HCT116 (cell line): ENCODE results near the gene MSH6. TPM values are rescaled to one million over a fixed set of nuclear protein-coding genes. Genes with fewer than 3 reads are reported as not detected.

Source experiments
- ATAC-seq: fragments of 200-7000 bp; cut with Tn5 transposase; 2 replicates; pipeline ENCODE4 v1.9.1; 2020; ENCODE audit warnings: mild to moderate bottlenecking, moderate library complexity
- BruUV-seq: library from RNA; stranded (reverse); fragments of 400-500 nt; replicated peaks from 2 replicates; lab custom pipeline; 2021; lab: Mats Ljungman, UMichigan
- CTCF ChIA-PET: fragments of 300-600 bp; sonication (Branson Sonifier 250); formaldehyde crosslinking; loops from one replicate; lab custom pipeline; 2021; ENCODE audit warnings: antibody characterized with exemption; lab: Charles Lee
- POLR2A ChIA-PET: fragments of 300-600, 350-600 bp; sonication (Branson Sonifier 250); formaldehyde crosslinking; loops from one replicate; lab custom pipeline; 2021; ENCODE audit warnings: antibody characterized with exemption; lab: Charles Lee
- RAD21 ChIA-PET, 2 experiments: fragments of 300-600 bp; sonication (Branson Sonifier 250); formaldehyde crosslinking; loops; one replicate each; lab custom pipeline; 2023; ENCODE audit warnings: low total read pairs in 2 of 2; ENCODE audit not compliant: uncharacterized antibody in 2 of 2, unreplicated experiment in 2 of 2, low non-redundant PET in 1 of 2; lab: Charles Lee
- DNase-seq: peaks from one replicate; pipeline ENCODE4 v3.0.0-alpha.2; 2010; ENCODE audit warnings: low read depth, low spot score
- H2AFZ ChIP-seq: fragments of 200-600 bp; shearing (Covaris generic), sonication (generic); 2 replicates; pipeline ENCODE4 v1.6.1; 2017; ENCODE audit warnings: low read depth, mixed run types, mixed read lengths, antibody characterized with exemption, low read length; ENCODE audit not compliant: poor library complexity, severe bottlenecking
- H3K27ac ChIP-seq: 2 replicates; pipeline ENCODE4 v1.5.1; 2012; ENCODE audit warnings: low read depth, low read length
- H3K27me3 ChIP-seq: fragments of 200-600 bp; sonication (generic); 2 replicates; pipeline ENCODE4 v1.6.1; 2016; ENCODE audit warnings: mixed run types, low read length, mixed read lengths; ENCODE audit not compliant: insufficient read depth
- H3K36me3 ChIP-seq, 2 experiments: fragments of 200-500 bp in 1 of 2; fragments of 200-600 bp in 1 of 2; sonication (Bioruptor generic) in 1 of 2; sonication (generic) in 1 of 2; 2 replicates each; pipeline versions ENCODE4 v1.5.1 to v1.6.1; 2014 to 2016; ENCODE audit warnings: low read length in 2 of 2, inconsistent platforms in 1 of 2, mixed read lengths in 1 of 2, mixed run types in 1 of 2; ENCODE audit not compliant: insufficient read depth in 2 of 2, control insufficient read depth in 1 of 2
- H3K4me1 ChIP-seq, 2 experiments: fragments of 200-600 bp in 1 of 2; sonication (generic) in 1 of 2; 2 replicates each; pipeline versions ENCODE4 v1.5.1 to v1.6.1; 2012 to 2017; ENCODE audit warnings: low read length in 2 of 2, inconsistent platforms in 1 of 2, mild to moderate bottlenecking in 1 of 2, mixed read lengths in 1 of 2, mixed run types in 1 of 2, moderate library complexity in 1 of 2; ENCODE audit not compliant: insufficient read depth in 2 of 2, control insufficient read depth in 1 of 2
- H3K4me2 ChIP-seq: fragments of 200-600 bp; sonication (generic); 2 replicates; pipeline ENCODE4 v1.6.1; 2017; ENCODE audit warnings: mixed run types, low read length, mixed read lengths
- H3K4me3 ChIP-seq, 2 experiments: fragments of 200-600 bp in 1 of 2; sonication (generic) in 1 of 2; replicated peaks in 1 of 2; 2 replicates each; pipeline ENCODE4 v1.5.1; 2011 to 2016; ENCODE audit warnings: low read length in 2 of 2, control low read depth in 1 of 2, low read depth in 1 of 2, mild to moderate bottlenecking in 1 of 2, mixed read lengths in 1 of 2, mixed run types in 1 of 2
- H3K79me2 ChIP-seq: fragments of 200-600 bp; sonication (generic); 2 replicates; pipeline ENCODE4 v1.6.1; 2017; ENCODE audit warnings: mild to moderate bottlenecking, mixed run types, low read length, moderate library complexity, mixed read lengths; ENCODE audit not compliant: insufficient read depth
- H3K9ac ChIP-seq: fragments of 200-600 bp; sonication (generic); 2 replicates; pipeline ENCODE4 v1.6.1; 2016; ENCODE audit warnings: low read length, mixed read lengths
- H3K9me2 ChIP-seq: fragments of 200-600 bp; sonication (generic), shearing (Covaris generic); 2 replicates; pipeline ENCODE4 v1.6.1; 2017; ENCODE audit warnings: mixed run types, mild to moderate bottlenecking, moderate library complexity; ENCODE audit not compliant: insufficient read depth
- H3K9me3 ChIP-seq, 2 experiments: fragments of 200-500 bp in 1 of 2; fragments of 200-600 bp in 1 of 2; sonication (Bioruptor generic) in 1 of 2; sonication (generic) in 1 of 2; 2 replicates each; pipeline ENCODE4 v1.6.1; 2014 to 2017; ENCODE audit warnings: low read length in 2 of 2, mixed read lengths in 2 of 2, inconsistent platforms in 1 of 2, low read depth in 1 of 2, mild to moderate bottlenecking in 1 of 2, mixed run types in 1 of 2, moderate library complexity in 1 of 2; ENCODE audit not compliant: control insufficient read depth in 1 of 2, insufficient read depth in 1 of 2
- H4K20me1 ChIP-seq: fragments of 200-600 bp; sonication (generic), shearing (Covaris generic); 2 replicates; pipeline ENCODE4 v1.6.1; 2017; ENCODE audit warnings: mixed run types, mild to moderate bottlenecking, moderate library complexity; ENCODE audit not compliant: insufficient read depth
- JUND ChIP-seq: IDR thresholded peaks from 2 replicates; pipeline ENCODE4 v1.6.1; 2012
- ZNF274 ChIP-seq: fragments of 200-500 bp; sonication (Bioruptor generic); IDR thresholded peaks from 2 replicates; pipeline ENCODE4 v1.6.1; 2014; ENCODE audit warnings: mild to moderate bottlenecking, low read depth, low read length, inconsistent platforms
- intact Hi-C: fragments of 100-400 bp; cut with micrococcal nuclease; formaldehyde crosslinking; loops from 2 replicates; pipeline ENCODE4 v1.10.0; 2022
- total RNA-seq: library from RNA; stranded (reverse); gene quantifications from one replicate; pipeline ENCODE4 v1.2.1, GENCODE V29; 2021; ENCODE audit not compliant: unreplicated experiment
- TF ChIP-seq, protein P1 (sequence below): IDR thresholded peaks from 2 replicates; pipeline ENCODE4 v1.6.1; 2012; ENCODE audit warnings: low read depth

The MSH6 gene
- total RNA-seq, 1 experiment from 2014 or later: 71.2 TPM

GRCh38 chr2:47747878-47748277 is 35.1 kb upstream of the MSH6 start:
- H3K4me2 ChIP-seq: no peak overlapping the region
- H3K9me3 ChIP-seq: no peaks in the 10 kb centered on the region
- H3K79me2 ChIP-seq: no peaks in the 10 kb centered on the region
- H3K27ac ChIP-seq: no peak overlapping the region
- no peaks in the 10 kb centered on the region for H3K36me3 ChIP-seq
- CTCF ChIA-PET: no interaction called here
- BruUV-seq: no TSS peak
- no peak overlapping the region for H3K4me3 ChIP-seq
- no peak for ATAC-seq
- no peak overlapping the region for H2AFZ ChIP-seq
- POLR2A ChIA-PET: no interaction called here
- H3K27me3 ChIP-seq: no peaks in the 10 kb centered on the region
- intact Hi-C loops: no loop called here
- DNase-seq: no peak
- no peaks in the 10 kb centered on the region for H4K20me1 ChIP-seq
- TF ChIP-seq JUND: no peak
- TF ChIP-seq, protein P1, sequence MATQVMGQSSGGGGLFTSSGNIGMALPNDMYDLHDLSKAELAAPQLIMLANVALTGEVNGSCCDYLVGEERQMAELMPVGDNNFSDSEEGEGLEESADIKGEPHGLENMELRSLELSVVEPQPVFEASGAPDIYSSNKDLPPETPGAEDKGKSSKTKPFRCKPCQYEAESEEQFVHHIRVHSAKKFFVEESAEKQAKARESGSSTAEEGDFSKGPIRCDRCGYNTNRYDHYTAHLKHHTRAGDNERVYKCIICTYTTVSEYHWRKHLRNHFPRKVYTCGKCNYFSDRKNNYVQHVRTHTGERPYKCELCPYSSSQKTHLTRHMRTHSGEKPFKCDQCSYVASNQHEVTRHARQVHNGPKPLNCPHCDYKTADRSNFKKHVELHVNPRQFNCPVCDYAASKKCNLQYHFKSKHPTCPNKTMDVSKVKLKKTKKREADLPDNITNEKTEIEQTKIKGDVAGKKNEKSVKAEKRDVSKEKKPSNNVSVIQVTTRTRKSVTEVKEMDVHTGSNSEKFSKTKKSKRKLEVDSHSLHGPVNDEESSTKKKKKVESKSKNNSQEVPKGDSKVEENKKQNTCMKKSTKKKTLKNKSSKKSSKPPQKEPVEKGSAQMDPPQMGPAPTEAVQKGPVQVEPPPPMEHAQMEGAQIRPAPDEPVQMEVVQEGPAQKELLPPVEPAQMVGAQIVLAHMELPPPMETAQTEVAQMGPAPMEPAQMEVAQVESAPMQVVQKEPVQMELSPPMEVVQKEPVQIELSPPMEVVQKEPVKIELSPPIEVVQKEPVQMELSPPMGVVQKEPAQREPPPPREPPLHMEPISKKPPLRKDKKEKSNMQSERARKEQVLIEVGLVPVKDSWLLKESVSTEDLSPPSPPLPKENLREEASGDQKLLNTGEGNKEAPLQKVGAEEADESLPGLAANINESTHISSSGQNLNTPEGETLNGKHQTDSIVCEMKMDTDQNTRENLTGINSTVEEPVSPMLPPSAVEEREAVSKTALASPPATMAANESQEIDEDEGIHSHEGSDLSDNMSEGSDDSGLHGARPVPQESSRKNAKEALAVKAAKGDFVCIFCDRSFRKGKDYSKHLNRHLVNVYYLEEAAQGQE: no peak
- peaks cover 9 to 10% of the 10 kb centered on the region in 2 experiments; a peak in 2 of 4 replicates for H3K4me1 ChIP-seq
- no peak overlapping the region for H3K9ac ChIP-seq
- H3K9me2 ChIP-seq: no peaks in the 10 kb centered on the region
- RAD21 ChIA-PET: no interaction called here

GRCh38 chr2:47751856-47752414 is 31.0 kb upstream of the MSH6 start:
- DNase-seq (no peak), ATAC-seq (peak; percentile 9; the same call in 1 of the 2 replicates)
- H3K4me2 ChIP-seq: peak overlapping the region; percentile 65; the same call in 1 of the 2 replicates
- H4K20me1 ChIP-seq: no peaks in the 10 kb centered on the region
- peak overlapping the region; percentile 43 for H3K27ac ChIP-seq
- H3K9me3 ChIP-seq: no peaks in the 10 kb centered on the region
- intact Hi-C loops: no loop called here
- H3K27me3 ChIP-seq: no peaks in the 10 kb centered on the region
- CTCF ChIA-PET: no interaction called here
- peaks cover 24 to 30% of the 10 kb centered on the region in 2 experiments; a peak in 3 of 4 replicates for H3K4me1 ChIP-seq
- no peaks in the 10 kb centered on the region for H3K36me3 ChIP-seq
- BruUV-seq: no TSS peak
- RAD21 ChIA-PET: interaction anchor here in 1 of 2 experiments (0.7 kb wide), 1 partner anchor 59 kb away, joined by 4 read pairs; no protein-coding TSS in a partner anchor
- peak overlapping the region; percentile 64 for H2AFZ ChIP-seq
- no peaks in the 10 kb centered on the region for H3K79me2 ChIP-seq
- TF ChIP-seq ZNF274 (no peak), JUND (no peak)
- TF ChIP-seq, protein P1: no peak
- H3K4me3 ChIP-seq: no peak overlapping the region
- no peaks in the 10 kb centered on the region for H3K9me2 ChIP-seq
- POLR2A ChIA-PET: no interaction called here
- H3K9ac ChIP-seq: no peak overlapping the region
